Naive B cell (primary cell): ENCODE results near the gene PAX7. TPM values are rescaled to one million over a fixed set of nuclear protein-coding genes. Genes with fewer than 3 reads are reported as not detected.

Source experiments
- ATAC-seq, 2 donors: fragments of 150-1000 bp; cut with Tn5 transposase; 2 replicates each; pipeline ENCODE4 v1.10.0; 2021; ENCODE audit warnings: low read depth in 2 of 2, mild to moderate bottlenecking in 2 of 2, moderate library complexity in 2 of 2
- DNase-seq: peaks from one replicate; pipeline ENCODE4 v3.0.0; 2022
- H3K27ac Mint-ChIP-seq, 6 donors: one replicate each; pipeline ENCODE4 v1.8.0; 2020 to 2022; ENCODE audit warnings: mild to moderate bottlenecking in 6 of 6, mixed read lengths in 6 of 6, moderate library complexity in 5 of 6, inconsistent platforms in 2 of 6
- H3K27me3 Mint-ChIP-seq, 3 donors: one replicate each; pipeline ENCODE4 v1.8.0; 2021 to 2022; ENCODE audit warnings: mixed read lengths in 3 of 3, mild to moderate bottlenecking in 1 of 3
- H3K36me3 Mint-ChIP-seq, 2 donors: one replicate each; pipeline ENCODE4 v1.8.0; 2020 to 2022; ENCODE audit warnings: mixed read lengths in 2 of 2, inconsistent platforms in 1 of 2, mild to moderate bottlenecking in 1 of 2
- H3K4me1 Mint-ChIP-seq, 3 donors: one replicate each; pipeline ENCODE4 v1.8.0; 2020 to 2022; ENCODE audit warnings: mixed read lengths in 3 of 3, inconsistent platforms in 1 of 3, mild to moderate bottlenecking in 1 of 3, moderate library complexity in 1 of 3
- H3K4me3 Mint-ChIP-seq, 8 donors: one replicate each; pipeline ENCODE4 v1.8.0; 2020 to 2022; ENCODE audit warnings: mild to moderate bottlenecking in 8 of 8, mixed read lengths in 8 of 8, moderate library complexity in 8 of 8, inconsistent platforms in 2 of 8
- H3K9me3 Mint-ChIP-seq, 7 donors: one replicate each; pipeline ENCODE4 v1.8.0; 2020 to 2022; ENCODE audit warnings: mixed read lengths in 7 of 7, mild to moderate bottlenecking in 5 of 7, inconsistent platforms in 2 of 7, moderate library complexity in 1 of 7
- polyA plus RNA-seq, 6 donors: library from polyadenylated mRNA; unstranded; fragments of 300-500 nt; fragmentation: Illumina TruSeq; gene quantifications; one replicate each; pipeline ENCODE4 v1.2.3, GENCODE V29; 2021; ENCODE audit warnings: low read depth in 6 of 6

The PAX7 gene
- polyA plus RNA-seq, 6 donors from 2014 or later, result not detected

- no peaks in the 10 kb centered on the region for H3K9me3 Mint-ChIP-seq
- no peak for ATAC-seq
- H3K4me1 Mint-ChIP-seq, result no peaks in the 10 kb centered on the region
- no peak overlapping the region for H3K4me3 Mint-ChIP-seq
- peaks cover 7 to 61% (median 25%) of the 10 kb centered on the region in 3 donors for H3K27me3 Mint-ChIP-seq
- no peak overlapping the region for H3K27ac Mint-ChIP-seq
- DNase-seq, result no peak
- H3K36me3 Mint-ChIP-seq, result no peaks in the 10 kb centered on the region
Measured at GRCh38 chr1:18668046-18668445, 37.4 kb downstream of the PAX7 start.

- ATAC-seq (no peak), DNase-seq (no peak)
- Mint-ChIP-seq H3K27me3 (peaks cover 13 to 67% (median 29%) of the 10 kb centered on the region in 3 donors), H3K27ac (no peak overlapping the region), H3K4me1 (no peaks in the 10 kb centered on the region), H3K9me3 (no peaks in the 10 kb centered on the region), H3K4me3 (no peak overlapping the region), H3K36me3 (no peaks in the 10 kb centered on the region)
Measured at GRCh38 chr1:18668750-18669404, 38.2 kb downstream of the PAX7 start.

- no peaks in the 10 kb centered on the region for H3K9me3 Mint-ChIP-seq
- ATAC-seq (no peak), DNase-seq (no peak)
- H3K27ac Mint-ChIP-seq, result no peak overlapping the region
- H3K27me3 Mint-ChIP-seq, result peaks cover 21 to 69% (median 40%) of the 10 kb centered on the region in 3 donors
- no peak overlapping the region for H3K4me3 Mint-ChIP-seq
- H3K4me1 Mint-ChIP-seq, result no peaks in the 10 kb centered on the region
- H3K36me3 Mint-ChIP-seq, result no peaks in the 10 kb centered on the region
Measured at GRCh38 chr1:18670121-18670867, 39.6 kb downstream of the PAX7 start.

- DNase-seq, result no peak
- Mint-ChIP-seq H3K27me3 (peaks cover 21 to 72% (median 45%) of the 10 kb centered on the region in 3 donors), H3K27ac (no peak overlapping the region), H3K4me1 (no peaks in the 10 kb centered on the region), H3K4me3 (no peak overlapping the region), H3K9me3 (no peaks in the 10 kb centered on the region), H3K36me3 (no peaks in the 10 kb centered on the region)
- ATAC-seq, result no peak
Measured at GRCh38 chr1:18670868-18671225, 40.2 kb downstream of the PAX7 start.

GRCh38 chr1:18673976-18674375 is 43.3 kb downstream of the PAX7 start:
- DNase-seq, result no peak
- H3K27ac Mint-ChIP-seq, result no peak overlapping the region

GRCh38 chr1:18676332-18676781 is 45.7 kb downstream of the PAX7 start:
- H3K9me3 Mint-ChIP-seq, result peaks cover 0 to 3% (median 0%) of the 10 kb centered on the region in 7 donors
- no peaks in the 10 kb centered on the region for H3K36me3 Mint-ChIP-seq
- H3K4me1 Mint-ChIP-seq, result no peaks in the 10 kb centered on the region
- DNase-seq (no peak), ATAC-seq (no peak)
- H3K27ac Mint-ChIP-seq, result no peak overlapping the region
- no peak overlapping the region for H3K4me3 Mint-ChIP-seq
- peaks cover 28 to 66% (median 45%) of the 10 kb centered on the region in 3 donors for H3K27me3 Mint-ChIP-seq

More at GRCh38 chr1:18673976-18674375, 43.3 kb downstream of the PAX7 start:
- no peaks in the 10 kb centered on the region for H3K9me3 Mint-ChIP-seq
- no peaks in the 10 kb centered on the region for H3K4me1 Mint-ChIP-seq
- peaks cover 28 to 76% (median 53%) of the 10 kb centered on the region in 3 donors for H3K27me3 Mint-ChIP-seq
- H3K4me3 Mint-ChIP-seq, result no peak overlapping the region
- no peaks in the 10 kb centered on the region for H3K36me3 Mint-ChIP-seq
- no peak for ATAC-seq

- H3K27ac Mint-ChIP-seq, result no peak overlapping the region
- H3K9me3 Mint-ChIP-seq, result peaks cover 0 to 4% (median 0%) of the 10 kb centered on the region in 7 donors
- peaks cover 14 to 51% (median 42%) of the 10 kb centered on the region in 3 donors for H3K27me3 Mint-ChIP-seq
- DNase-seq, result no peak
- no peaks in the 10 kb centered on the region for H3K36me3 Mint-ChIP-seq
- H3K4me3 Mint-ChIP-seq, result no peak overlapping the region
- no peaks in the 10 kb centered on the region for H3K4me1 Mint-ChIP-seq
- ATAC-seq, result no peak
Measured at GRCh38 chr1:18681423-18681835, 50.8 kb downstream of the PAX7 start.

GRCh38 chr1:18682375-18682774 is 51.7 kb downstream of the PAX7 start:
- Mint-ChIP-seq H3K27me3 (peaks cover 11 to 51% (median 42%) of the 10 kb centered on the region in 3 donors), H3K36me3 (no peaks in the 10 kb centered on the region), H3K9me3 (peaks cover 0 to 4% (median 0%) of the 10 kb centered on the region in 7 donors), H3K4me3 (no peak overlapping the region), H3K4me1 (no peaks in the 10 kb centered on the region), H3K27ac (no peak overlapping the region)
- DNase-seq (no peak), ATAC-seq (no peak)

- no peak for ATAC-seq
Measured at GRCh38 chr1:18684303-18684702, 53.7 kb downstream of the PAX7 start.

GRCh38 chr1:18686540-18686939 is 55.9 kb downstream of the PAX7 start:
- H3K36me3 Mint-ChIP-seq, result no peaks in the 10 kb centered on the region
- DNase-seq (no peak), ATAC-seq (no peak)
- H3K27me3 Mint-ChIP-seq, result peaks cover 13 to 60% (median 49%) of the 10 kb centered on the region in 3 donors
- H3K9me3 Mint-ChIP-seq, result peaks cover 0 to 2% (median 0%) of the 10 kb centered on the region in 7 donors
- H3K4me3 Mint-ChIP-seq, result no peak overlapping the region
- no peaks in the 10 kb centered on the region for H3K4me1 Mint-ChIP-seq
- H3K27ac Mint-ChIP-seq, result no peak overlapping the region

More at GRCh38 chr1:18684303-18684702, 53.7 kb downstream of the PAX7 start:
- Mint-ChIP-seq H3K27me3 (peaks cover 7 to 50% (median 41%) of the 10 kb centered on the region in 3 donors), H3K27ac (no peak overlapping the region), H3K9me3 (peaks cover 0 to 4% (median 0%) of the 10 kb centered on the region in 7 donors), H3K36me3 (no peaks in the 10 kb centered on the region), H3K4me1 (no peaks in the 10 kb centered on the region), H3K4me3 (no peak overlapping the region)
- DNase-seq, result no peak

GRCh38 chr1:18687273-18687672 is 56.6 kb downstream of the PAX7 start:
- Mint-ChIP-seq H3K9me3 (peaks cover 0 to 2% (median 0%) of the 10 kb centered on the region in 7 donors), H3K36me3 (no peaks in the 10 kb centered on the region), H3K27me3 (peaks cover 19 to 67% (median 56%) of the 10 kb centered on the region in 3 donors), H3K27ac (no peak overlapping the region), H3K4me1 (peaks cover 0 to 6% (median 0%) of the 10 kb centered on the region in 3 donors), H3K4me3 (no peak overlapping the region)
- DNase-seq, result no peak
- no peak for ATAC-seq

GRCh38 chr1:18691648-18692047 is 61.0 kb downstream of the PAX7 start:
- peaks cover 18 to 60% (median 34%) of the 10 kb centered on the region in 3 donors for H3K27me3 Mint-ChIP-seq
- peaks cover 0 to 6% (median 0%) of the 10 kb centered on the region in 3 donors for H3K4me1 Mint-ChIP-seq
- no peak for DNase-seq
- no peak overlapping the region for H3K4me3 Mint-ChIP-seq
- peaks cover 0 to 2% (median 0%) of the 10 kb centered on the region in 7 donors for H3K9me3 Mint-ChIP-seq
- no peaks in the 10 kb centered on the region for H3K36me3 Mint-ChIP-seq
- peak overlapping the region in 1 of 6 donors; percentile 72 for H3K27ac Mint-ChIP-seq
- no peak for ATAC-seq

- ATAC-seq (no peak), DNase-seq (no peak)
- H3K9me3 Mint-ChIP-seq, result peaks cover 0 to 5% (median 0%) of the 10 kb centered on the region in 7 donors
- peaks cover 0 to 6% (median 0%) of the 10 kb centered on the region in 3 donors for H3K4me1 Mint-ChIP-seq
- peak overlapping the region in 1 of 8 donors; percentile 53 for H3K4me3 Mint-ChIP-seq
- no peaks in the 10 kb centered on the region for H3K36me3 Mint-ChIP-seq
- no peak overlapping the region for H3K27ac Mint-ChIP-seq
- H3K27me3 Mint-ChIP-seq, result peaks cover 35 to 64% (median 35%) of the 10 kb centered on the region in 3 donors
Measured at GRCh38 chr1:18693256-18694098, 62.8 kb downstream of the PAX7 start.
